GM23248 (cell line): ENCODE results near the gene STX18.

Experiments
- EZH2 ChIP-seq: fragments of 200-600 bp; sonication (generic); IDR thresholded peaks from 2 replicates; pipeline ENCODE4 v1.6.1; 2018; ENCODE audit warnings: antibody characterized with exemption, mild to moderate bottlenecking; ENCODE audit not compliant: insufficient read depth, poor library complexity, severe bottlenecking
- EZH2phosphoT487 ChIP-seq: fragments of 200-600 bp; sonication (generic); IDR thresholded peaks from 2 replicates; pipeline ENCODE4 v1.6.1; 2018; ENCODE audit warnings: antibody characterized with exemption, moderate library complexity, mild to moderate bottlenecking, low read depth; ENCODE audit not compliant: insufficient read depth

- TF ChIP-seq EZH2 (no peak), EZH2phosphoT487 (no peak)
Observed at GRCh38 chr4:4388836-4389575, 152.8 kb downstream of the STX18 start.
